HG03575 (cell line): ENCODE data around the gene TEX19.

Source experiments
- ATAC-seq: cut with Tn5 transposase; IDR thresholded peaks from one replicate; pipeline ENCODE4 v1.9.1; 2021; ENCODE audit not compliant: unreplicated experiment, insufficient number of reproducible peaks, low FRiP score; ENCODE audit errors: extremely low read depth

The TEX19 gene

GRCh38 chr17:82320956-82321927 lies 37.8 kb upstream of the TEX19 start:
- no peak for ATAC-seq

GRCh38 chr17:82321947-82322466 lies 37.0 kb upstream of the TEX19 start:
- no peak for ATAC-seq

- ATAC-seq = no peak
Observed at GRCh38 chr17:82322526-82323453, 36.3 kb upstream of the TEX19 start.

- no peak for ATAC-seq
Observed at GRCh38 chr17:82323514-82324234, 35.4 kb upstream of the TEX19 start.

DNA sequence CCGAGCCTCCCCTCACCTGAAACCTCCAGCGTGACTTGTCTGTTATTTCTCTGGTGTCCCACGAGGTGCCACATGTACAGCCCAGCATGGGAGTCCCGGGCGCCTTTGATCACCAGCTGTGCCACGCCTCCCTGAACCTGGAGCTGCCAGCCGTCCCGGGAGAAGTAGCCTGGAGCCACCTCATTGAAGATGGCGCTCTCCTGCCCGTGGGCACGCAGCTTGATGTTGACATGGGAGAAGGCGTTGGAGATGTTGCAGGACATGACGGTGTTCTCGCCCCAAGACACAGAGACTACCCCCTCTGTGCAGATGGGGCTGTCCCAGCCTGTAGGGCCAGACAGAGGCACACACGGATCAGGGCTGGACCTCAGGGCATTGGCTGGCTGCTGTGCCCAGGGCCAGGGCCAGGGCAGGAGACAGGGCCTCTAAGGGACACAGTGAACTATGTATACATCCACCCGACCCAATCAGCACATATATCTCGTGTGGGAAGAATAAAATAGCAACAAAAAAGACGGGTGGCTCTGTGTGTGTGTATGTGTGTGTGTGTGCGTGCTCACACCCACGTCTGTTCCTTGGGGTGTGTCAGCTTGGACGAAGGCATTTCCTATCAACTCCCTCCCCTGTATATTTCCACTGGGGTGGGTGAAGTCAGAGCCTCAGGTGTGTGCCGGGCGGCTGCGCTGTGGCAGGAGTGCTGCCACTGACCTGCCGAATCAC lies 34.3 kb upstream of the TEX19 start:
- ATAC-seq = no peak

DNA sequence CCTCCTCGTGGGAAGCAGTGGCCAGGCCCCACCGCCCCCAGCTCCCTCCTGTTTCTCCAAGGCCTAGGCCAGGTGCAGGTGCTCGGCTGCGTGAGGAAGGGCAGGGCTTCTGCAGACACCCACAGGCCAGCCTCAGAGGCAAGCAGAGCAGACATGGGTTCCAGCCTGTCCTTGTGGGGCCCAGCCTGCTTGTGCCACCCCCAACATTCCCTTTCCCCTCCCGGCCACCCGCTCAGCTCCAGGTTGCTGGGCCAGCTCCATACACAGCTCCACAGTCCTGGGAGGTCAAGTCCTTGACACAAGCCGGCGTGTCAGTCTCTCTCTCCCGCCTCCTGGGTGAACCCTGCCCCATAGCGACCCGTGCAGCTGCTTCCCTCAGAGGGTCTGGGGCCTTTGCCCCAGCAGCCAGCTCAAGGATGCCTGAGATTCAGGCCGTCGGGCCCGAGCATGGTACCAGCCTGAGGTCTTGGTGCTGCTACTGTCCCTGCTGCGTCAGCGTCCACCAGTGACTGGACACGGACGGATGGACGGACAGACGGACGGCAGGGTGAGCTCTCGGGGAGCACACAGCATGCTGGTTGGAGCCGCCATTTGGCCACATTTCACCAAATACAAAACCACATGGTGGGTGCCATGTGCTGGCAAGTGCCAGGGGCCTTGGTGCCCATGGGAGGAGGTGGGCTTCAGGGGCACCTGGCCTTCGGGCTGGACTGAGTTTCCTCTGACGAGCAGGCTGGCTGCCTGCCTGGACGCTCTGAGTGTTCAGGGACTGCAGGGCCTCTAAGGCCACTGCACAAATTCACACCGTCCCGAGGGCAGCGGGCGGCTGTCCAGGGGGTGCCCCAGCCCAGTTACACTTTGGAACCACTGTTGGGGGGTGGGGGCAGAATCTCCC lies 33.5 kb upstream of the TEX19 start:
- no peak for ATAC-seq

DNA sequence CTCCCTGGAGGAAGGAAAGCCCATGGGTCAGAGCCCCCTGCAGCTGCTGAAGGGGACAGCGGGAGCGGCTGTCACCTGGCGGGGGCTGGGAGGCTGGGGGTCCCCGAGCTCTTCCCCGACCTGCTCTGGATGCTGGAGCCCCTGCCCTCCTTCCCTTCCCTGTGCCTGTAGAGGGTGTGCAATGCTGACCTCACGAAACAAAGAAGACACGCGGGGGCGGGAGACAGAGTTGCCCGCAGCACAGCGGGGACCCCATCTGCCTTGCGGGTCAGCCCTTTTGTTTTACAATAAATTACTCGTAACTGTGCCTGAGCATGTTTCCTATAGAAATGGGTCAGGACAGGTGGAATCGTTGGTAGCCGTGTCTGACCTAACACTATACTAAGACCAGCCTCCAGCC lies 31.8 kb upstream of the TEX19 start:
- ATAC-seq = no peak

DNA sequence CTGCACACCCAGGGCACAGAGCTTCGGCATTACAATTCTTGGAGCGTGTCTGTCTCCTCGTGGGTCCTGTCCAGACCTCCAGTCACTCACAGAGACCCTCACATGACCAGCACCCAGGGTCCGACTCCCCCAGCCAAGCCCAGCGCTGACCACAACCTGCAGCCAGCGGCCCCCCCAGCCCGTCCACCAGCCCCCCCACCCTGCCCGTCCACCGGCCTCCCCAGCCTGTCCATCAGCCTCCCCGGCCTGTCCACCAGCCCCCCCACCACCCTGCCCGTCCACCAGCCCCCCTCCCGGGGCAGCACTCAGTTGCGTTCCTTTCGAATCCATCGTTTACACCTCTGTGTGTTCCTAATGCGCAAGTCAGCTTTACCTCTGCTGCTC lies 31.3 kb upstream of the TEX19 start:
- ATAC-seq = no peak

DNA sequence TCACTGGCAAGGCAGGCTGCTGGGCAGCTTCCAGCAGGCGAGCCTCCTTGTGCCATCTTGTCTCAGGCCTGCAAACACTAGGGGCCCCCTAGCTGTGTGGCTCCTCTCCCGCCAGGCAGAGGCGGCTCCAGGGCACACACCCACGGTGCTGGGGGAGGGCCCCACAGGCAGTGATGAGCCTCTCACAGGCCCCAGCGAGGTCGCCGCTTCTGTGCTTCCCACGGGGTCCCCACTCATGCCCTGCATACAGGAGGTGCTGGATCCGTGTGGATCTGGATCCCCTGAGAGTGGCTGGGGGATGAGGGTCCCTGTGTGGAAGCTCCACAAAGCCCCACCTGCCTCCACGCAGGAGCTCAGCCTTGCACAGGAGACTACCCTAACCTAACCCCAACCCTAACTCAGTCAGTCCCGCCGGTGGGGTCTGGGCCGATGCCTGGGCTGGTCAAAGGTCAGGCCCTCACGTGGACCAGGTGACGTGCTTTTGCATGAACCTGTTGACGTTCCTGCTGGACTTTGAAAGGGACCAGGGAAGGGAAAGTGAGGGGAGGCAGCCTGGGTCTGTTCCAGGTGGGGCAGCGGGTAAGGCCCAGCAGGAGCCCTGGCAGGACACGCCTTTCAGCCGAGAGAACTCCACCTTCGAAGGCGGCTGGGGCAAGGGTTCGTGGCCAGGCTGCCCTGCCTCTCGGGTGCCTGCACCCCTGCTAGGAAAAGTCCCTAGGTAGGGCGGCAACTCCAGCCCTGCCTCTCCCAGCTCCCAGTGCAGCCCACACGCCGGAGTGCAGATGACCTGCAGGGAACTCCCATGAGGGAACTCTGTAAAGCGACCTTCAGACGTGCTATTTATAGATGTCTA lies 30.7 kb upstream of the TEX19 start:
- no peak for ATAC-seq

- no peak for ATAC-seq
Observed at GRCh38 chr17:82328994-82329507, 30.0 kb upstream of the TEX19 start.

DNA sequence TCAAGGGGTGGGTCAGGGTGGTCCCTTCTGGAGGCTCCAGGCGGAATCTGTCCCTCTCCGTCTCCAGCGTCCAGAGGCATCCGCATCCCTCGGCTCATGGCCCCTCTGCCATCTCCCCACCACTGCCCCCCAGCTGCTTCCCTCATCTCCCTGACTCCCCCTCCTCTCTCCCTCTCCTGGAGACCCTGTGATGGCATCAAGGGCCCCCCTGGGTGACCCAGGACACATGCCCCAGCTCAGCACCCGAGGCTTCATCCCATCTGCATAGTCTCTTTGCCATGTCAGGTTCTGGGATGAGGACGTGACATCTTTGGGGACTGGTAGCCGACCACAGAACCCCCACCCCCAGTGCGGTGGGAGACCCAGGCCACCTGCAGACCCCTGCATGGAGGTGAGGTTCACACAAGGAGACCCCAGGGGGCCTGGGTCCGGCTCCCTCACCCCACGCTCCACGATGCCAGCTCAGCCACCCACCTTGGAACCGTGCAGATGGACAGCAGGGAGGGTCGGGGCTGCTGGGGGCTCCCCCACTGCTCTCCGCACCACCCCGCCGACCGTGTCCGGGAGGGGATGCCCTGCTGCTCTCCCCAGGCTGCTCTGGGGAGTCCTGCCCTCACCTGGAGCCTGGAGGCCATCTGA lies 29.2 kb upstream of the TEX19 start:
- no peak for ATAC-seq

DNA sequence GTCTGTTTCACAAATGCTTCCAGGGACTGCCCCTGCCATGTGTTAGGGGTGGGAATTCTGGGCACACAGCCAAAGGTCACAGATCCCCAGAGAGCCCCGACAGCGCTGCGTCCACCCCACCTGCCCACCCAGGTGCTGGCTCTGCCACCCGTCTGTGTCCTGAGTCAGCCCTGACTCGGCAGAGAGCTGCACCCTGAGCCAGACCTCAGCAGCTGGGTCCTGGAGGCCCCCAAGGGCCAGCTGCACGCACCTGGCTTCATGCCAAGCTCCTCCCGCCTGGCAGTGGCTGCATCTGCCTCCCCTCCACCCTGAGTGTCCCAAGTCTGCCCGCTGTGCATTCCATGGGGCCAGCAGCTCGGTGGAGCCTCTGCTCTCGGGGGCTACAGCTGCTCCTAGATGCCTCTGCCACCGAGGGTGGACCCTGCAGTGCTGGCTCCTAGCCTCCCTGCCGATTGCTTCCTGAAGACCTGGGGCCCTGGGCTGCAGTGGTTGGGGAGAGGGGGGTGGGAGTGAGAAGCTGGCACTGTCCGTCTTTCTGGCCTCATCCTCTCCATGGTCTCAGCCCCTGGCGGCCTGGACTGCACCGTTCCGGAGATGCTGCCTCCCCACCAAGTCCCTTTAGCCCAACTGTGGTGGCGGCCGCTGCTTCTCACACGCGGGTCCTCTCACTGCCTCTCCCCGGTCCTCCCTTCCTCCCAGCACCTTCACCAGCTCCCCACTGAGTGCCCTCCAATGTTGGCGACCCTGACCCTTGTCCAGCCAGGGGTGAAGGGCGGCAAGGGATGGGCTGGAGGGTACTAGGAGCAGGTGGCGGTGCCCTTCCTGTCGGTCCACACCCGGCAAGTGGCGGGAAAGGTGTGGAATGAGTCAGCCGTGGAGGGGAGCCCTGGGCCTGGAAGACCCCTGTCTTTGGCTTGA lies 28.5 kb upstream of the TEX19 start:
- no peak for ATAC-seq

- no peak for ATAC-seq
Observed at GRCh38 chr17:82331345-82331939, 27.6 kb upstream of the TEX19 start.

GRCh38 chr17:82332669-82333278 lies 26.3 kb upstream of the TEX19 start:
- no peak for ATAC-seq
